Fibroblast of the aortic adventitia (primary cell): ENCODE data around the gene HMG20B. TPM values are rescaled to one million over a fixed set of nuclear protein-coding genes. Genes with fewer than 3 reads are reported as not detected.

Experiments
- DNase-seq: peaks from one replicate; pipeline ENCODE4 v3.0.0-alpha.2; 2010; ENCODE audit warnings: low read depth
- H3K4me3 ChIP-seq: 2 replicates; pipeline ENCODE4 v1.5.1; 2011; ENCODE audit warnings: low read depth, mild to moderate bottlenecking, control low read depth, low read length, moderate library complexity
- small RNA-seq: library from RNA; depleted of rRNA; stranded (forward); fragments of <200 nt; gene quantifications from one replicate; pipeline ENCODE3, GENCODE V24; 2012
- total RNA-seq: library from RNA; depleted of rRNA; stranded (reverse); fragments of >200 nt; gene quantifications from 2 replicates; pipeline ENCODE4 v1.2.3, GENCODE V29; 2012; ENCODE audit warnings: low replicate concordance
- TF ChIP-seq, protein P1 (sequence below): IDR thresholded peaks from 2 replicates; pipeline ENCODE4 v1.5.1; 2011; ENCODE audit warnings: mild to moderate bottlenecking, low read length, control low read depth, inconsistent platforms; ENCODE audit not compliant: insufficient read depth

HMG20B gene
- total RNA-seq, 1 donor: 56.6 TPM

DNA sequence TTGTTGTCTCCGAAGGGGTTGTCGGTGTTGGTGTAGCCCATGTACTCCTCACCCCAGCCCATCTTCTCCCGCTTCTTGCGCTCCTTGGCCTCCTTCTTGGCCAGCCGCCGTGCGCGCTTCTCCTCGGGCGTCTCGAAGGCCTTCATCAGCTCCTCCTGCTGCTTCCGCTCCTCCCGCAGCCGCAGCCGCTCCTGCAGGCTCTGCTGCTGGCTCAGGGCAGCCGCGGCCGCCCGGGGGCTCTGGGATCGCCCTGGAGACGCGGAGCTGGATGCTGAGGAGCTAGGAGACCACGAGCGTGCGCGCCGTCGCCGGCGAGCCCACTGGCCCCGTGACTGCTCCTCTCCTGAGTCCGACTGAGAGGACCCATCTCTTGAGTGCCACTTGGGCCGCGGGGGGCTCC lies 51.0 kb downstream of the HMG20B start:
- no peak overlapping the region for H3K4me3 ChIP-seq
- TF ChIP-seq, protein P1, sequence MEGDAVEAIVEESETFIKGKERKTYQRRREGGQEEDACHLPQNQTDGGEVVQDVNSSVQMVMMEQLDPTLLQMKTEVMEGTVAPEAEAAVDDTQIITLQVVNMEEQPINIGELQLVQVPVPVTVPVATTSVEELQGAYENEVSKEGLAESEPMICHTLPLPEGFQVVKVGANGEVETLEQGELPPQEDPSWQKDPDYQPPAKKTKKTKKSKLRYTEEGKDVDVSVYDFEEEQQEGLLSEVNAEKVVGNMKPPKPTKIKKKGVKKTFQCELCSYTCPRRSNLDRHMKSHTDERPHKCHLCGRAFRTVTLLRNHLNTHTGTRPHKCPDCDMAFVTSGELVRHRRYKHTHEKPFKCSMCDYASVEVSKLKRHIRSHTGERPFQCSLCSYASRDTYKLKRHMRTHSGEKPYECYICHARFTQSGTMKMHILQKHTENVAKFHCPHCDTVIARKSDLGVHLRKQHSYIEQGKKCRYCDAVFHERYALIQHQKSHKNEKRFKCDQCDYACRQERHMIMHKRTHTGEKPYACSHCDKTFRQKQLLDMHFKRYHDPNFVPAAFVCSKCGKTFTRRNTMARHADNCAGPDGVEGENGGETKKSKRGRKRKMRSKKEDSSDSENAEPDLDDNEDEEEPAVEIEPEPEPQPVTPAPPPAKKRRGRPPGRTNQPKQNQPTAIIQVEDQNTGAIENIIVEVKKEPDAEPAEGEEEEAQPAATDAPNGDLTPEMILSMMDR: no peak
- DNase-seq: no peak

DNA sequence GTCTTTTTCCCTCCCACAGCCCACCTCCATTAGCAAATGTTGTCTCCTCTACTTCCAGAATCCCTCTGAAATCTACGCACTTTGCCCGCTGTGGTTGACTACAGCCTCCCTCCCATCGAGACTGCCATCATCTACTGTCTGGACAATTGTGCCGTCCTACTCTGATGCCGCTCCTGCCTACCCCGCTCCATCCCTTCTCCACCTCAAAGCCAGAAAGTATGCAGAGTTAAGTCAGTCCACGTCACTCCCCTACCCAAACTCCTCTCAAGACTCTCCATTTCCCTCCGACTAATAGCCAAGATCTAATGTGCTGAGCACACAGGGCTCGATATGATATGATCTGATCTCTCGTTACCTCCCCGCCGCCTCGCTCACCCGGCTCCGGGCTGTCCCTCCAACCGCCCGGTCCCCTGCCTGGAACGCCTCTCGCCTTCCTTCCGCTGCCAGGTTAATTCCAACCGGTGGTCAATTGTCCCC lies 53.3 kb downstream of the HMG20B start:
- no peak for DNase-seq
- TF ChIP-seq, protein P1: no peak
- peak overlapping the region; percentile 93 for H3K4me3 ChIP-seq

DNA sequence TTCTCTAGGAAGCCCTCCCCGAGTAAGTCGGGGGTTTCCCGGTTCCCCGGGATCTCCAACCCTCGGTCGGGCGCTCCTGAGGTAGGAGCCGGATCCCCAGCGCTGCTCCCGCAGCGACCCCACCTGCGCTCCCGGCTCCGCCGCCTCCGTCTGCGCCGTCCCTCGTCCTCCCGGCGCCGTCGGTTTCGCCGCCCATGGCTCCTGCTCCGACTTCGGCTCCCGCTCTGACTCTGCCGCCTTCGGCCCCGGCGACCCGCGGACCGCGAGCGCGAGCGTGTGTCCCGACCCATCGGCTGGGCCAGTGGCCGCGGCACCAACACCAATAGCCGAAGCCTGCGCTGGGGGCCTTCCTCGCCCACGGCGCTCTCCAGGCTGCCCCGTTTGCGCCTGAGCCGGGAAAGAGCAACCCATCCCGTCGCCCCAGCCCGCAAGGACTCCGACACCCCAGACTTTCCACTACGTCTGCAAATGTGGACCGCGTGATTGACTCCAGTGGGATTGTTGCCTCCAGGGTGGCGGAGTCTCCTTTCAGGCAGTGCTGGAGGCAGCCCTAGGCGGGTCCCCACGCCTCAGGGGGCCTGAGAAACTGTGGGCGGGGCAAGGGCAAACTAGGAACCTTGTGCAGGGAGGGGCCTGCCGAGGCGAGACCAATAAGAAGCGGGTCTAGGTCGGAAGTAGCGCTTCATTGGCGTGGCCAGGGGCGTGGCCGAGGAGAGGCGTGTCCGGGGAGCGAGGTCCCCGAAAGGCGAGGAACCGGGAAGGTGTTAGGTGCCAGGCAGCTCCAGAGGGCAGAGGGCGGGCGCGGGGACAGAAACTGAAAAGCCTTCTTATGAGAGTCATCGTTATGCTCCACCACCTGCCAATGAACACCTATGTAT lies 54.0 kb downstream of the HMG20B start, which contains the start of gene CACTIN:
TSS of gene CACTIN (minus strand) at position 318 of the 878 bp plus-strand sequence. CDS start at position 290, 28 bp downstream.
- H3K4me3 ChIP-seq: peak within 1 kb of the TSS; percentile 93
- TF ChIP-seq, protein P1: no peak
- peak; percentile 98 for DNase-seq

- no peak for DNase-seq
- TF ChIP-seq, protein P1: no peak
- peak overlapping the region; percentile 22 for H3K4me3 ChIP-seq
Measured at GRCh38 chr19:3627351-3627723, 54.6 kb downstream of the HMG20B start.

Small RNA genes within 50 kb of the gene (small RNA-seq; reads per million reads assigned to genes)
- gene AC005786.1: not detected

Other genes starting within 250 kb of the HMG20B start
- gene NFIC, start 206.4 kb upstream of the HMG20B start, total RNA-seq: 79.5 and 83.2 TPM in 2 replicates
- not detected in 2 replicates for gene SMIM24, start 92.4 kb upstream of the HMG20B start, total RNA-seq
- gene SMIM44, start 89.5 kb upstream of the HMG20B start, total RNA-seq: not detected in 2 replicates
- gene DOHH, start 72.3 kb upstream of the HMG20B start, total RNA-seq: 6.5 and 18.6 TPM in 2 replicates
- 14.8 and 30.2 TPM in 2 replicates for gene FZR1, start 66.6 kb upstream of the HMG20B start, total RNA-seq
- gene TEKTIP1, start 33.8 kb upstream of the HMG20B start, total RNA-seq: not detected in 2 replicates
- 51.7 and 52.6 TPM in 2 replicates for gene MFSD12, start 15.4 kb upstream of the HMG20B start, total RNA-seq
- under 0.01 and 0.33 TPM in 2 replicates for gene GIPC3, start 12.5 kb downstream of the HMG20B start, total RNA-seq
- 0.49 and 5.0 TPM in 2 replicates for gene TBXA2R, start 33.9 kb downstream of the HMG20B start, total RNA-seq
- gene CACTIN, start 53.8 kb downstream of the HMG20B start, total RNA-seq: 15.7 and 21.3 TPM in 2 replicates
- gene PIP5K1C, start 127.5 kb downstream of the HMG20B start, total RNA-seq: 12.8 and 32.2 TPM in 2 replicates
- not detected in 2 replicates for gene TJP3, start 135.4 kb downstream of the HMG20B start, total RNA-seq
- 15.5 and 39.5 TPM in 2 replicates for gene APBA3, start 188.7 kb downstream of the HMG20B start, total RNA-seq
- gene MRPL54, start 189.7 kb downstream of the HMG20B start, total RNA-seq: 38.8 and 60.5 TPM in 2 replicates
- not detected in 2 replicates for gene RAX2, start 199.3 kb downstream of the HMG20B start, total RNA-seq
- not detected in 2 replicates for gene MATK, start 213.4 kb downstream of the HMG20B start, total RNA-seq